CD14-positive monocyte (primary cell): Measurements from ENCODE around the gene RILPL1. TPM values are rescaled to one million over a fixed set of nuclear protein-coding genes. Genes with fewer than 3 reads are reported as not detected.

Experiments used
- DNase-seq, 3 donors: peaks; one replicate each; pipeline ENCODE4 v3.0.0-alpha.2; 2011 to 2022
- H2AFZ ChIP-seq: 2 replicates; pipeline ENCODE4 v1.6.0; 2012; ENCODE audit warnings: mild to moderate bottlenecking, low read depth, low read length, inconsistent platforms; ENCODE audit not compliant: insufficient read depth, poor library complexity, severe bottlenecking
- H3K27ac ChIP-seq, 2 donors: 1 replicate in 1 of 2; 2 replicates in 1 of 2; pipeline ENCODE4 v1.5.1; 2012 to 2013; ENCODE audit warnings: low read length in 2 of 2, control low read depth in 1 of 2, inconsistent platforms in 1 of 2, low read depth in 1 of 2, mild to moderate bottlenecking in 1 of 2
- H3K27me3 ChIP-seq, 2 donors: one replicate each; pipeline versions ENCODE4 v1.6.0 to v1.6.1; 2011 to 2013; ENCODE audit warnings: low read length in 2 of 2; ENCODE audit not compliant: control insufficient read depth in 2 of 2, insufficient read depth in 2 of 2
- H3K36me3 ChIP-seq, 2 donors: replicated peaks in 1 of 2; 1 replicate in 1 of 2; 2 replicates in 1 of 2; pipeline versions ENCODE4 v1.5.1 to v1.6.1; 2012 to 2013; ENCODE audit warnings: low read length in 2 of 2, control low read depth in 1 of 2, inconsistent platforms in 1 of 2, mild to moderate bottlenecking in 1 of 2; ENCODE audit not compliant: insufficient read depth in 2 of 2, control insufficient read depth in 1 of 2
- H3K4me1 ChIP-seq, 2 donors: 1 replicate in 1 of 2; 2 replicates in 1 of 2; pipeline versions ENCODE4 v1.5.1 to v1.6.1; 2012 to 2013; ENCODE audit warnings: low read length in 2 of 2, control low read depth in 1 of 2, inconsistent platforms in 1 of 2, mild to moderate bottlenecking in 1 of 2, moderate library complexity in 1 of 2; ENCODE audit not compliant: insufficient read depth in 2 of 2, control insufficient read depth in 1 of 2
- H3K4me2 ChIP-seq: replicated peaks from 2 replicates; pipeline ENCODE3; 2012; ENCODE audit warnings: low read length, moderate library complexity, mild to moderate bottlenecking; ENCODE audit not compliant: poor library complexity, severe bottlenecking; ENCODE audit errors: extremely low read depth
- H3K4me3 ChIP-seq, 3 experiments: fragments of 200-600 bp in 1 of 3; sonication (generic) in 1 of 3; replicated peaks in 1 of 3; 1 replicate in 2 of 3; 2 replicates in 1 of 3; pipeline ENCODE4 v1.5.1; 2011 to 2013; ENCODE audit warnings: low read length in 3 of 3, mild to moderate bottlenecking in 3 of 3, control low read depth in 2 of 3, low read depth in 2 of 3, inconsistent platforms in 1 of 3, moderate library complexity in 1 of 3
- H3K79me2 ChIP-seq: 2 replicates; pipeline ENCODE4 v1.6.0; 2012; ENCODE audit warnings: mild to moderate bottlenecking, control low read depth, inconsistent platforms, low read length, moderate library complexity; ENCODE audit not compliant: insufficient read depth
- H3K9ac ChIP-seq: 2 replicates; pipeline ENCODE4 v1.6.0; 2017; ENCODE audit warnings: low read length, mild to moderate bottlenecking; ENCODE audit not compliant: insufficient read depth, poor library complexity, severe bottlenecking
- H3K9me3 ChIP-seq, 2 donors: replicated peaks in 1 of 2; 1 replicate in 1 of 2; 2 replicates in 1 of 2; pipeline versions ENCODE4 v1.5.1 to v1.6.1; 2012 to 2013; ENCODE audit warnings: low read length in 2 of 2, control low read depth in 1 of 2; ENCODE audit not compliant: control insufficient read depth in 1 of 2, insufficient read depth in 1 of 2
- H4K20me1 ChIP-seq: 2 replicates; pipeline ENCODE4 v1.6.0; 2012; ENCODE audit warnings: mild to moderate bottlenecking, low read length, control low read depth, moderate library complexity; ENCODE audit not compliant: insufficient read depth
- H3K27ac Mint-ChIP-seq, 7 donors: one replicate each; pipeline ENCODE4 v1.8.0; 2020; ENCODE audit warnings: mild to moderate bottlenecking in 7 of 7, mixed read lengths in 7 of 7, moderate library complexity in 6 of 7, inconsistent platforms in 2 of 7
- H3K27me3 Mint-ChIP-seq, 3 donors: one replicate each; pipeline ENCODE4 v1.8.0; 2021 to 2022; ENCODE audit warnings: low read depth in 3 of 3, mild to moderate bottlenecking in 3 of 3, mixed read lengths in 3 of 3, moderate library complexity in 3 of 3, inconsistent platforms in 1 of 3
- H3K36me3 Mint-ChIP-seq, 2 donors: one replicate each; pipeline ENCODE4 v1.8.0; 2020; ENCODE audit warnings: mixed read lengths in 2 of 2, inconsistent platforms in 1 of 2, mild to moderate bottlenecking in 1 of 2
- H3K4me1 Mint-ChIP-seq: one replicate; pipeline ENCODE4 v1.8.0; 2020; ENCODE audit warnings: mild to moderate bottlenecking, mixed read lengths
- H3K4me3 Mint-ChIP-seq, 2 donors: one replicate each; pipeline ENCODE4 v1.8.0; 2020; ENCODE audit warnings: mild to moderate bottlenecking in 2 of 2, mixed read lengths in 2 of 2, moderate library complexity in 1 of 2
- H3K9me3 Mint-ChIP-seq, 7 donors: one replicate each; pipeline ENCODE4 v1.8.0; 2020 to 2022; ENCODE audit warnings: mixed read lengths in 7 of 7, mild to moderate bottlenecking in 6 of 7, moderate library complexity in 6 of 7, inconsistent platforms in 2 of 7
- WGBS: methylation state at CpG from one replicate; pipeline ENCODE4 v1.1.5; 2013; ENCODE audit warnings: missing lambda C conversion rate; ENCODE audit not compliant: insufficient coverage; 5-methylcytosine and 5-hydroxymethylcytosine counted together
- intact Hi-C, 2 donors: fragments of 100-400 bp; cut with micrococcal nuclease; formaldehyde crosslinking; loops; one replicate each; pipeline versions ENCODE4 v1.15.0 to v1.15.1; 2023
- polyA plus RNA-seq, 3 donors: library from polyadenylated mRNA; depleted of rRNA in 1 of 3; unstranded in 2 of 3; stranded (reverse) in 1 of 3; fragments of 300-500 nt in 2 of 3; fragments of >200 nt in 1 of 3; fragmentation: Illumina TruSeq in 2 of 3; gene quantifications; 1 replicate in 2 of 3; 2 replicates in 1 of 3; pipeline ENCODE4 v1.2.3, GENCODE V29; 2012 to 2021
- TF ChIP-seq, protein P1 (sequence below): fragments of 200-600 bp; IDR thresholded peaks from one replicate; pipeline ENCODE4 v1.8.0; 2022; ENCODE audit warnings: antibody characterized with exemption, mild to moderate bottlenecking

RILPL1 gene
- polyA plus RNA-seq, 3 donors: 1.2 TPM; not detected in 2

DNA sequence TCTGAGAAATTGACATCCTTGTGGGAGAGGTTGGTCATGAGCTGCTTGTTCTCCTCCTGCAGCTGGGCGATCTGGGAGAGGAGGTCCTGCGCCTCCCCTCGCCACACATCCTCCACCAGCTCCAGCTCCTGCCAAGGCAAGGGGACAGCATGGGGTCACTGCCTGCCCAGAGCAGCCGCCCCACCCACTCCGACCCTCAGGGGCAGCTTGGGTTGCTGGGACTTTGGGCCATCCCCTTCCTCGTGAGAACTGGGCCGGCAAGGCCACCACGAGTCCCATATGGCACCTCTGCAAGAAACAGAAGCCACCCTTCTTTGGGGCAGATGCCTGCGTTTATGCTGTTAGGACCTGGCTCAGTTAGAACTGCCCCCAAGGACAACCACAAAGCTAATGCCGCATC, 10.0 kb downstream of the RILPL1 start:
- no peak overlapping the region for H3K4me3 Mint-ChIP-seq
- Histone ChIP-seq H3K9ac (no peak overlapping the region), H3K9me3 (no peaks in the 10 kb centered on the region), H4K20me1 (no peaks in the 10 kb centered on the region), H3K4me2 (no peak overlapping the region), H2AFZ (no peak overlapping the region), H3K4me3 (no peak overlapping the region), H3K79me2 (no peaks in the 10 kb centered on the region), H3K36me3 (no peaks in the 10 kb centered on the region), H3K27me3 (peaks cover 4 to 22% of the 10 kb centered on the region in 2 donors), H3K4me1 (no peaks in the 10 kb centered on the region), H3K27ac (no peak overlapping the region)
- H3K27me3 Mint-ChIP-seq: peaks cover 7 to 47% (median 39%) of the 10 kb centered on the region in 3 donors
- no peaks in the 10 kb centered on the region for H3K4me1 Mint-ChIP-seq
- intact Hi-C loops: no loop called here
- peaks cover 0 to 3% (median 2%) of the 10 kb centered on the region in 7 donors for H3K9me3 Mint-ChIP-seq
- no peak for DNase-seq
- TF ChIP-seq, protein P1, sequence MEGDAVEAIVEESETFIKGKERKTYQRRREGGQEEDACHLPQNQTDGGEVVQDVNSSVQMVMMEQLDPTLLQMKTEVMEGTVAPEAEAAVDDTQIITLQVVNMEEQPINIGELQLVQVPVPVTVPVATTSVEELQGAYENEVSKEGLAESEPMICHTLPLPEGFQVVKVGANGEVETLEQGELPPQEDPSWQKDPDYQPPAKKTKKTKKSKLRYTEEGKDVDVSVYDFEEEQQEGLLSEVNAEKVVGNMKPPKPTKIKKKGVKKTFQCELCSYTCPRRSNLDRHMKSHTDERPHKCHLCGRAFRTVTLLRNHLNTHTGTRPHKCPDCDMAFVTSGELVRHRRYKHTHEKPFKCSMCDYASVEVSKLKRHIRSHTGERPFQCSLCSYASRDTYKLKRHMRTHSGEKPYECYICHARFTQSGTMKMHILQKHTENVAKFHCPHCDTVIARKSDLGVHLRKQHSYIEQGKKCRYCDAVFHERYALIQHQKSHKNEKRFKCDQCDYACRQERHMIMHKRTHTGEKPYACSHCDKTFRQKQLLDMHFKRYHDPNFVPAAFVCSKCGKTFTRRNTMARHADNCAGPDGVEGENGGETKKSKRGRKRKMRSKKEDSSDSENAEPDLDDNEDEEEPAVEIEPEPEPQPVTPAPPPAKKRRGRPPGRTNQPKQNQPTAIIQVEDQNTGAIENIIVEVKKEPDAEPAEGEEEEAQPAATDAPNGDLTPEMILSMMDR: no peak
- peaks cover 5 to 10% of the 10 kb centered on the region in 2 donors for H3K36me3 Mint-ChIP-seq
- no peak overlapping the region for H3K27ac Mint-ChIP-seq
- 97% methylated on average over 8 of the region's 10 CpGs for WGBS

DNA sequence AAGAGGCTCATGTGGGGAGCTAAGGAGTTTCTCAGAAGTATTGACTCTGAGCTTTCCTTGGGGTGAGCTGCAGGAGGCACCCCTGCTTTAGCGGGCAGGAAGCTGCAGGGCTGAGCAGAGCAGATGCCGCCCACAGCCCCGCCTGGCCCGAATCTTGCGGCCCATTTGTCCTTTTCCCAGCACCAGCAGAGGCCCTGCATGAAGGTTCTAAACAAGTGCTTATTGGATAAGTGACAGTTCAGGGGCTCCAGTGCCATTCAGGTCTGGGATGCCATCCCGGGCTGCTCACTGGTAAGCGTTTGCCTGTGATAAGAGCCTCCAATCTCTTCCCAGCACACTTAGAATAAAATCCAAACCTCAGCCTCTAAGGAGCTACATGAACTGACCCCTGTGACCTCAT, 11.4 kb downstream of the RILPL1 start:
- no peaks in the 10 kb centered on the region for H4K20me1 ChIP-seq
- no peaks in the 10 kb centered on the region for H3K9me3 Mint-ChIP-seq
- H3K27ac Mint-ChIP-seq: no peak overlapping the region
- no peaks in the 10 kb centered on the region for H3K9me3 ChIP-seq
- intact Hi-C loops: no loop called here
- no peak overlapping the region for H3K4me3 Mint-ChIP-seq
- H3K79me2 ChIP-seq: no peaks in the 10 kb centered on the region
- H3K27me3 Mint-ChIP-seq: peaks cover 0 to 34% (median 26%) of the 10 kb centered on the region in 3 donors
- no peak for DNase-seq
- H3K4me1 Mint-ChIP-seq: no peaks in the 10 kb centered on the region
- H3K36me3 ChIP-seq: no peaks in the 10 kb centered on the region
- peaks cover 0 to 12% of the 10 kb centered on the region in 2 donors for H3K27me3 ChIP-seq
- no peaks in the 10 kb centered on the region for H3K4me1 ChIP-seq
- no peak overlapping the region for H3K9ac ChIP-seq
- H3K27ac ChIP-seq: no peak overlapping the region
- 100% methylated on average over 5 of the region's 7 CpGs for WGBS
- peaks cover 9 to 18% of the 10 kb centered on the region in 2 donors for H3K36me3 Mint-ChIP-seq
- no peak overlapping the region for H2AFZ ChIP-seq
- H3K4me2 ChIP-seq: no peak overlapping the region
- no peak overlapping the region for H3K4me3 ChIP-seq
- TF ChIP-seq, protein P1: no peak
